BJ (cell line): Measurements from ENCODE around the gene SLC4A4. TPM values are rescaled to one million over a fixed set of nuclear protein-coding genes. Genes with fewer than 3 reads are reported as not detected.

ENCODE experiments used
- CTCF ChIA-PET: fragments of 350-600 bp; formaldehyde crosslinking; extraction: SDS; loops from one replicate; lab custom pipeline; 2021; ENCODE audit warnings: antibody characterized with exemption, inconsistent platforms; lab: Yijun Ruan, JAX
- POLR2A ChIA-PET: fragments of 300-600 bp; sonication (Branson Sonifier 250); formaldehyde crosslinking; extraction: SDS; loops from one replicate; lab custom pipeline; 2021; ENCODE audit warnings: antibody characterized with exemption; lab: Charles Lee
- DNase-seq: peaks from one replicate; pipeline ENCODE4 v3.0.0-alpha.2; 2011; ENCODE audit warnings: low read depth
- H3K27me3 ChIP-seq: 2 replicates; pipeline ENCODE4 v1.6.0; 2011; ENCODE audit warnings: low read length; ENCODE audit not compliant: control insufficient read depth, insufficient read depth
- H3K36me3 ChIP-seq: 2 replicates; pipeline ENCODE4 v1.5.1; 2011; ENCODE audit warnings: low read length; ENCODE audit not compliant: control insufficient read depth, insufficient read depth
- H3K4me3 ChIP-seq: 2 replicates; pipeline ENCODE4 v1.5.1; 2011; ENCODE audit warnings: low read depth, mild to moderate bottlenecking, control low read depth, low read length
- CTCF ChIP-seq: IDR thresholded peaks from 2 replicates; pipeline ENCODE4 v1.5.1; 2011; ENCODE audit warnings: low read depth, mild to moderate bottlenecking, control low read depth, inconsistent platforms, low read length, moderate library complexity; ENCODE audit not compliant: insufficient read depth
- polyA plus RNA-seq: library from polyadenylated mRNA; depleted of rRNA; stranded (reverse); fragments of >200 nt; gene quantifications from 2 replicates; pipeline ENCODE4 v1.2.3, GENCODE V29; 2011

The SLC4A4 gene
- polyA plus RNA-seq, 1 experiment, result 1.9 TPM

DNA sequence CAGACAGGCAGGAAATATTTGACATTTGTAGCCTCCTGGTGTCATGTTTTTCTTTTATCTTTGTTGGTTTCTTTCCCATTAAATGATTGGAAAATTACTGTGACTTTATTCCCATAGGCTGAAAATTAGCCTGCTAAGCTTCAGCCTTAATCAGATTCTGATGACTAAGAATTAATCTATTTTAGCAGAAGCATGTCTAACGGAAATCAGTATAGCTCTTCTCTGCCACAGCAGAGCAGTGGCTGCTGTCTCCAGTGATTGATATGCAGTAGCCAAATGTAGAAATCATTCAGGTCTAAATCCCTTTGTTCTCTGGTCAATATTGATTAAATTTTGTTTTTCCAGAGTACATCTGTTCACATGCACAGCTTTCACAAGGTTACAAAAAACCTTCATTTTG is 245.8 kb downstream of the SLC4A4 start:
- Histone ChIP-seq H3K36me3 (no peaks in the 10 kb centered on the region), H3K27me3 (no peaks in the 10 kb centered on the region), H3K4me3 (no peak overlapping the region)
- CTCF ChIA-PET, result no interaction called here
- POLR2A ChIA-PET, result no interaction called here
- no peak for DNase-seq
- TF ChIP-seq CTCF, result no peak

DNA sequence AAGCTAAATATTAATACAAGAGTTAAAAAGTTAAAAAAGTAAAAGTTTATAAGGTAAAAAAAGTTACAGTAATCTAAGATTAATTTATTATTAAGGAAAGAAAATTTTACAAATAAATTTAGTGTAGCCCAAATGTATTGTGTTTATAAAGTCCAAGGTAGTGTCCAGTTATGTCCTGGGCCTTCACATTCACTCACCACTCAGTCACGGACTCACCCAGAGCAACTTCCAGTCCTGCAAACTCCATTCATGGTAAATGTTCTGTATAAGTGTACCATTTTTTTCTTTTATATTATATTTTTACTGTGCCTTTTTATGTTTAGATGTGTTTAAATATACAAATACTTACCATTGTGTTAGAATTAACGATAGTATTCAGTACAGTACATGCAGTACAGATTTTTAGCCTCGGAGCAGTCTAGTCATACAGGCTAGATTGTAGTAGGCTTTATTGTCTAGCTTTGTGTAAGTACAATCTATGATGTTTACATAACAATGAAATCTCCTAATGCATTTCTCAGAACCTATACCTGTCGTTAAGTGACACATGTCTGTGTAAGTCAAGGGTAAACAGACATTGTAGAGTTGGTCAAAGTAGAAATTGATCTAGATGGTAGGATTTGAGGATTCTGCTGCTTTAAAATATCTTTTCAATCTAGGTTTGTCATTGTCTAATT is 247.4 kb downstream of the SLC4A4 start:
- H3K4me3 ChIP-seq, result no peak overlapping the region
- ChIA-PET POLR2A (no interaction called here), CTCF (no interaction called here)
- no peak for DNase-seq
- H3K36me3 ChIP-seq, result no peaks in the 10 kb centered on the region
- H3K27me3 ChIP-seq, result no peaks in the 10 kb centered on the region
- no peak for TF ChIP-seq CTCF

DNA sequence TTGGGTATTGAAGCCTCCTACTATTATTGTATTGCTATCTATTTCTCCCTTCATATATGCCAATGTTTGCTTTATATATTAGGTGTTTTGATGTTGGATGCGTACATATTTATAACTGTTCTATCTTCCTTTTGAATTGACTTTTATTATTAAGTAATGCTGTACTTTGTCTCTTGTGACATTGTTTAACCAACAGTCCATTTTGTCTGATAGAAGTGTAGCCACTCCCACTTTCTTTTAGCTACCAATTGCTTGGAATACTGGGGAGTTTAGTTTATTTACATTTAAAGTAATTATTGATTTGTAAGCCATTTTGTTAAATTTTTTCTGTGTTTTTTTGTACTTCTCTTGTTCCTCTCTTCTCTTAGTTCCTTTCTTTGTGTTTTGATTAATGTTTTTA is 249.2 kb downstream of the SLC4A4 start:
- no peak for DNase-seq
- H3K4me3 ChIP-seq, result no peak overlapping the region
- ChIA-PET POLR2A (no interaction called here), CTCF (no interaction called here)
- no peak for TF ChIP-seq CTCF
- H3K27me3 ChIP-seq, result no peaks in the 10 kb centered on the region
- no peaks in the 10 kb centered on the region for H3K36me3 ChIP-seq

DNA sequence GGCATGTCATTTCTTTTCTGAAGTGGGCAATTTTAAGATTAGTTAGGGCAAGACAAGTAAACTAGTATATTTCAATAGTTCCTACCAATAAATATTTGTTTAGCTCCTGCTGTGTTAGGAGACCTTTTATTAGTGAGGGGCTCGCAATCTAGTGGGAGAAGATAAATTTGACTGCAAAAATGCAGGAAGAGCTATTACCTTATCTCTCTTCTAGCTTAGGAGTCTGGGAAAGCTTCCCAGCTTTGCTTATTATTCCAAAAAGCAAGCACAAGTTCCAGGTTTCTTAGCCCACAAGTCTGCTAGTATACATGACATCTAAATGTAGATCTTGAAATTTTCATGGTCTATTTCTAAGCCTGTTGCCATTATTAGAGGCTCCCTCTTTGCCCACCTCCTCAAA is 254.0 kb downstream of the SLC4A4 start:
- H3K27me3 ChIP-seq, result no peaks in the 10 kb centered on the region; the same call in none of the 2 replicates
- POLR2A ChIA-PET, result no interaction called here
- H3K36me3 ChIP-seq, result no peaks in the 10 kb centered on the region
- no peak for TF ChIP-seq CTCF
- CTCF ChIA-PET, result interaction anchor here (0.5 to 1.1 kb wide), 2 partner anchors 15 to 424 kb away, joined by 3 read pairs; no protein-coding TSS in a partner anchor
- no peak overlapping the region for H3K4me3 ChIP-seq
- DNase-seq, result no peak

- no peak overlapping the region for H3K4me3 ChIP-seq
- CTCF ChIA-PET, result interaction anchor here (1.1 kb wide), 1 partner anchor 15 kb away, joined by 3 read pairs; no protein-coding TSS in a partner anchor
- no peak for DNase-seq
- no peaks in the 10 kb centered on the region for H3K36me3 ChIP-seq
- POLR2A ChIA-PET, result no interaction called here
- H3K27me3 ChIP-seq, result no peaks in the 10 kb centered on the region; the same call in none of the 2 replicates
- TF ChIP-seq CTCF, result no peak
Observed at GRCh38 chr4:71593311-71593710, 254.5 kb downstream of the SLC4A4 start.
